SU-DHL-6 (cell line): Measurements from ENCODE around the gene PHACTR3.

Experiments used
- EZH2phosphoT487 ChIP-seq: fragments of 200-600 bp; sonication (generic), shearing (Covaris generic); conservative IDR thresholded peaks from 2 replicates; pipeline ENCODE4 v1.6.1; 2018; ENCODE audit warnings: mild to moderate bottlenecking, antibody characterized with exemption, low read length, moderate library complexity, mixed read lengths
- TF ChIP-seq, protein P1 (sequence below): fragments of 200-600 bp; sonication (generic); IDR thresholded peaks from one replicate; pipeline ENCODE4 v1.5.1; 2017; ENCODE audit warnings: antibody characterized with exemption, mild to moderate bottlenecking, low read length, moderate library complexity; ENCODE audit not compliant: insufficient read depth, poor library complexity, severe bottlenecking

DNA sequence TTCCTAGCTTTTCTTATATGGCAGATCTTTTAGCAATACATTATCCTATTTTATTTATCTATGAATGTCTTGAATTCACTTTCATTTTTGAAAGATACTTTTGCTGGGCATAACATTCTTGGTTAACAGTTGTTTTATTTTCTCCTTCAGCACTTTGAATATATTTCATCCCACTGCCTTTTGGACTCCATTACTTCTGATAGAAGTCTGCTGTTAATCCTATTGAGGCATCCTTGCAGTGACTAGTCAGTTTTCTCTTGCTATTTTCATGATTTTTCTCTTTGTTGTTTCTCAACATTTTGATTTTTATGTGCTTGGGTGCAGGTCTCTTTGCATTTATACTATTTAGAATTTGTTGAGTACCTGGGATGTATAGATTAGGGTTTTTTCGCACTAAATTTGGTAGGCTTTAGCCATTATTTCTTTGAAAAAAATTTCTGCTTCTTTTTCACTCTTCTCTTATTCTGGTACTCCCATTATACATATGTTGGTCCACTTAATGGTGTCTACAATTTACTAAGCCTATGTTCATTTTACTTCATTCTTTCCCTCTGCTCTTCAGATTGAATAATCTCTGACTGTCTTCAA, 53.2 kb downstream of the PHACTR3 start:
- TF ChIP-seq, protein P1, sequence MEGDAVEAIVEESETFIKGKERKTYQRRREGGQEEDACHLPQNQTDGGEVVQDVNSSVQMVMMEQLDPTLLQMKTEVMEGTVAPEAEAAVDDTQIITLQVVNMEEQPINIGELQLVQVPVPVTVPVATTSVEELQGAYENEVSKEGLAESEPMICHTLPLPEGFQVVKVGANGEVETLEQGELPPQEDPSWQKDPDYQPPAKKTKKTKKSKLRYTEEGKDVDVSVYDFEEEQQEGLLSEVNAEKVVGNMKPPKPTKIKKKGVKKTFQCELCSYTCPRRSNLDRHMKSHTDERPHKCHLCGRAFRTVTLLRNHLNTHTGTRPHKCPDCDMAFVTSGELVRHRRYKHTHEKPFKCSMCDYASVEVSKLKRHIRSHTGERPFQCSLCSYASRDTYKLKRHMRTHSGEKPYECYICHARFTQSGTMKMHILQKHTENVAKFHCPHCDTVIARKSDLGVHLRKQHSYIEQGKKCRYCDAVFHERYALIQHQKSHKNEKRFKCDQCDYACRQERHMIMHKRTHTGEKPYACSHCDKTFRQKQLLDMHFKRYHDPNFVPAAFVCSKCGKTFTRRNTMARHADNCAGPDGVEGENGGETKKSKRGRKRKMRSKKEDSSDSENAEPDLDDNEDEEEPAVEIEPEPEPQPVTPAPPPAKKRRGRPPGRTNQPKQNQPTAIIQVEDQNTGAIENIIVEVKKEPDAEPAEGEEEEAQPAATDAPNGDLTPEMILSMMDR, result no peak
- TF ChIP-seq EZH2phosphoT487, result no peak
